T-helper 1 cell treated with Interleukin-12 subunit alpha and Interleukin-12 subunit beta and Interleukin-4 antibody, amounts not matched to agents 30 μg/mL and 1 μg/mL, for 36 hours (primary cell): ENCODE data around the gene PCBD1.
"Not testable (repeated sequence)": the region's sequence is repeated elsewhere in the genome, so short reads cannot be mapped to it uniquely, and the experiment has no call there.

ENCODE experiments used
- H3K27ac Mint-ChIP-seq: one replicate; pipeline ENCODE4 v1.8.0; 2021; ENCODE audit warnings: mild to moderate bottlenecking, mixed read lengths
- H3K27me3 Mint-ChIP-seq: one replicate; pipeline ENCODE4 v1.8.0; 2021; ENCODE audit warnings: low read depth, mixed read lengths
- H3K36me3 Mint-ChIP-seq: one replicate; pipeline ENCODE4 v1.8.0; 2021; ENCODE audit warnings: low read depth, mixed read lengths
- H3K4me1 Mint-ChIP-seq: one replicate; pipeline ENCODE4 v1.8.0; 2021; ENCODE audit warnings: low read depth, mixed read lengths
- H3K4me3 Mint-ChIP-seq: one replicate; pipeline ENCODE4 v1.8.0; 2021; ENCODE audit warnings: mild to moderate bottlenecking, moderate library complexity, mixed read lengths
- H3K9me3 Mint-ChIP-seq: one replicate; pipeline ENCODE4 v1.8.0; 2021; ENCODE audit warnings: mixed read lengths

PCBD1 gene

DNA sequence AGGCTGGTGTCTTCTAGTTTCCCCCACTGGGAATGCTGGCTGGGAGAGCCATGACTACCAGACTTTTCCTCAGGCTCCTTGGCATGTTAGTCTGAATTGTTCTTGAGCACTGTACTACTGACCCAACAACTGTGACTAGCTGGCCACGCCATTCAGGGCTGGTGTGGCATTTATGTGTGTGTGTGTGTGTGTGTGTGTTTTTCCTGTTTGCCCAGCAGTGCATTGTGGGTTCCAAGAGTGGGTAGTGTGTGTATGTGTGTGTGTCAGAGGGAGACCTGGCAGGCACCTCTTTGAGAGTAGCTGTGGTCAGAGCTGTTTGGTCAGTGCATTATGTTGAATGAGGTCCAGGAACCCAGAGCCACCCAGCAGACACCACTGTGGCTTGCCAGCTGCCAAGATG, 9.2 kb downstream of the PCBD1 start:
- Mint-ChIP-seq H3K27me3 (no peaks in the 10 kb centered on the region), H3K36me3 (peaks cover 6% of the 10 kb centered on the region), H3K4me3 (no peak overlapping the region), H3K4me1 (peaks cover 4% of the 10 kb centered on the region), H3K9me3 (no peaks in the 10 kb centered on the region), H3K27ac (no peak overlapping the region)

DNA sequence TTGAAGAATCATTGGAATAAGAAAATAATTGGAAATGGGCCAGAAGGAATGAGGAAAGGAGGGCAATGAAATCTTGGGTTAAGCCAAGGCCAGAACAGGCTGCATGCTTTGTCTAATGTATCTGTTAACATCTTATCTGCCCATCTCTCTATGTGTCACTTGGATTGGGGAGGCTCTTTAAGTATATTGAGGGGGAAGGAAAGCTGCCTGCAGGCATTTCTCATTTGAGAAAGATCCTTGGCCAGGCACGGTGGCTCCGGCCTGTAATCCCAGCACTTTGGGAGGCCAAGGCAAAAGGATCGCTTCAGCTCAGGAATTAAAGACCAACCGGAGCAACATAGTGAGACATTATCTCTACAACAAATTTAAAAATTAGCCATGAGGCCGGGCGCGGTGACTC, 14.3 kb downstream of the PCBD1 start:
- Mint-ChIP-seq H3K27ac (no peak overlapping the region), H3K4me1 (no peaks in the 10 kb centered on the region), H3K36me3 (peaks cover 2% of the 10 kb centered on the region), H3K27me3 (no peaks in the 10 kb centered on the region), H3K9me3 (no peaks in the 10 kb centered on the region), H3K4me3 (no peak overlapping the region)

DNA sequence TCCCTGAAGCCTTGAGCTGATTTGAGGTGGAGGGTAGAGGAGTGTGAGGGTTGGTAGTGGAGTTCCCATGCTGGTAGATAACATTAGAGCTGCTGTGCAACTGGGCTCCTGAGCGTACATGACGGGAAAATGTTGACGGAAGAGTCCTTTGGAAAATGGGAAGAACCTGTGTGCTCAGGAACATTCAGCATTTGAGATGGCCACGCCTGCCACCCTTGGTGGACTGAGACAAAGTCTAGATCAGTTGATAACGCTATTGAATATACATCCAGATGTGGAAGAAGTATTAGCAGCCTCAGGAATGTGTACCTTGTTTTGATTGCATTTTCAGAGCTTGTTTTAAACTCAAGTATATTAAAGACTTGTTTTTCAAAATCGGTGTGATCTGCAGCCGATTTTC, 16.1 kb downstream of the PCBD1 start:
- Mint-ChIP-seq H3K27me3 (no peaks in the 10 kb centered on the region), H3K9me3 (no peaks in the 10 kb centered on the region), H3K36me3 (peaks cover 2% of the 10 kb centered on the region), H3K4me1 (no peaks in the 10 kb centered on the region), H3K27ac (no peak overlapping the region), H3K4me3 (no peak overlapping the region)

DNA sequence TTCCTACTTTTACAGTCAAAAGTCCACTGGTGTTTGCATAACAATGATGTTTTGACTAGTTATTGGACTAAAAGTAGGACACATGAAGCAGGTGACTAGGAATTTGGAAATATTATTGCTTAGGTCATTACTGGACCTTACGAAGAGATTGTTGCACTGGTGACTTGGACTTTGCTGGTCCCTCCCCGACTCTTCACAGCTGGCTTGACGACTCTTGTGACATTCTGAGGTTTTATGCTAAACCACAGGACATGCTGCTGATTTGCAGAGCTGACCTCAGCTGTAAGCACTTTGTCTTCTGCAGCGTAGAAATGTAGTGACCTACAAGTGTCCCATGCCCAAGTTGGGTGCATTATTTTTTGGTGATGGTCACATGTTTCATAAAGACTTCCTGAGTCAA, 21.9 kb downstream of the PCBD1 start:
- Mint-ChIP-seq H3K4me3 (no peak overlapping the region), H3K36me3 (no peaks in the 10 kb centered on the region)

DNA sequence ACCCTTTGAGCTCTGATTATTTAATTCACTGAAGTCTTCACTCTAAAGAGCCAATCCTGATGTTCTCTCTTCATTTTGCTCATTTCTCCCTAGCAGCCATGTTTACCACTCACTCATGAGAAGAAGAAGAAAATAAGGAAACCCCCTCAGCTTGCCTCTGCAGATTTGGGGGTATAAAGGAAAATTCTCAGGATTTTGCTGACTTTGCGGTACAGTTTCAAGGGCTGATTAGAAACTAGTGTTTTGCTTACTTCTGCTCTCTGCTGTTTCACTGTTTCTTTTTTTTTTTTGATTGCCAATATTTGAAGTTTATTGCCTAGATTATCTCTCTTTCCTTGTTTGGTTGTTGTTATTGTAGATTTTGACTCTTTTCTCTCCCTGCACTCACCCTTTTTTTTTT, 23.4 kb downstream of the PCBD1 start:
- Mint-ChIP-seq H3K27ac (no peak overlapping the region), H3K36me3 (peaks cover 3% of the 10 kb centered on the region), H3K4me3 (no peak overlapping the region), H3K27me3 (no peaks in the 10 kb centered on the region), H3K4me1 (peaks cover 9% of the 10 kb centered on the region), H3K9me3 (no peaks in the 10 kb centered on the region)

More for the DNA sequence above, 21.9 kb downstream of the PCBD1 start:
- Mint-ChIP-seq H3K27ac (no peak overlapping the region), H3K27me3 (no peaks in the 10 kb centered on the region), H3K4me1 (peaks cover 9% of the 10 kb centered on the region), H3K9me3 (no peaks in the 10 kb centered on the region)

DNA sequence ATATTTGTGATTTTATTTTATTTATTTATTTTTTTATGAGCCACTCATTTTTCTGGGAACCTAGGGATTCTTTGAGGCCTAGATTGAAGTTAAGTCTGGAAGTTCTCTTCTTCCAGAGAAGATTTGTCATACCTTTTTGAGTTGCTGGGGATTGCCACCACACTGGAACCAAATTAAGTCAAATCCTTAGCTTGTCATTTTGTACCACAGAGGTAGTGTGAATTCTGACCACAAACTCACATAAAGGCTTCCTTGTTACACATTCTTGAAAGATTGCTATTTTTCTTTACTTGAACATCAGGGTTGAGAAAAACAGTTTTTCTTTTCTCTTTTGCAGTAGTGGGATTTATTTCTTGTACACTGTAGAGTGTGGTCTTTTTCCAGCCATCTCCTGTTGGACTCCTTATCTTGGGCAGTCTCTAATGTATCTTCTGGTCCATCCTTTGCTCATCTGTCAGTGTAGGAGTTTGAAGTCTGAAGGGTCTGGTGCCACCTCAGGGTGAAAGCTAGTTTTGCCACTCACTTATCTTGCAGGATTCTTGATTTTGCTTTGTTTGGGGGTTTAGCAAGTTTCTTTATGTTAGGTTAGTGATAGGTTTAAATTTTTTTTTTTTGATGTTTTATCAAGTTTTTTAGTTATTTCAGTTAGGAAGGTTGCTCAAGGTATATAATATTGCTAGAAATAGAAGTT, 24.8 kb downstream of the PCBD1 start:
- Mint-ChIP-seq H3K27me3 (no peaks in the 10 kb centered on the region), H3K27ac (no peak overlapping the region), H3K9me3 (no peaks in the 10 kb centered on the region), H3K36me3 (peaks cover 8% of the 10 kb centered on the region), H3K4me3 (no peak overlapping the region), H3K4me1 (peaks cover 9% of the 10 kb centered on the region)

DNA sequence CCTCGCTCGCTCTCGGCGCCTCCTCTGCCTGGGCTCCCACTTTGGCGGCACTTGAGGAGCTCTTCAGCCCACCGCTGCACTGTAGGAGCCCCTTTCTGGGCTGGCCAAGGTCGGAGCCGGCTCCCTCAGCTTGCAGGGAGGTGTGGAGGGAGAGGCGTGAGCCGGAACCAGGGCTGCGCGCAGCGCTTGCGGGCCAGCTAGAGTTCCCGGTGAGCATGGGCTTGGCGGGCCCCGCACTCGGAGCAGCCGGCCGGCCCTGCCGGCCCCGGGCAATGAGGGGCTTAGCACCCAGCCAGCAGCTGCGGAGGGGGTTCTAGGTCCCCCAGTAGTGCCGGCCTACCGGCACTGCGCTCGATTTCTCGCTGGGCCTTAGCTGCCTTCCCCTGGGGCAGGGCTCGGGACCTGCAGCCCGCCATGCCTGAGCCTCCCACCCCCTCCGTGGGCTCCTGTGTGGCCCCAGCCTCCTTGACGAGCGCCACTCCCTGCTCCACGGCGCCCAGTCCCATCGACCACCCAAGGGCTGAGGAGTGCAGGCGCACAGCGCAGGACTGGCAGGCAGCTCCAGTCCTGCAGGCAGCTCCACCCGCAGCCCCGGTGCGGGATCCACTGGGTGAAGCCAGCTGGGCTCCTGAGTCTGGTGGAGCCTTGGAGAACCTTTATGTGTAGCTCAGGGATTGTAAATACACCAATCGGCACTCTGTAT, 26.7 kb downstream of the PCBD1 start:
- not testable (repeated sequence) for H3K4me1 Mint-ChIP-seq, H3K4me3 Mint-ChIP-seq, H3K27me3 Mint-ChIP-seq, H3K9me3 Mint-ChIP-seq, H3K36me3 Mint-ChIP-seq, H3K27ac Mint-ChIP-seq

DNA sequence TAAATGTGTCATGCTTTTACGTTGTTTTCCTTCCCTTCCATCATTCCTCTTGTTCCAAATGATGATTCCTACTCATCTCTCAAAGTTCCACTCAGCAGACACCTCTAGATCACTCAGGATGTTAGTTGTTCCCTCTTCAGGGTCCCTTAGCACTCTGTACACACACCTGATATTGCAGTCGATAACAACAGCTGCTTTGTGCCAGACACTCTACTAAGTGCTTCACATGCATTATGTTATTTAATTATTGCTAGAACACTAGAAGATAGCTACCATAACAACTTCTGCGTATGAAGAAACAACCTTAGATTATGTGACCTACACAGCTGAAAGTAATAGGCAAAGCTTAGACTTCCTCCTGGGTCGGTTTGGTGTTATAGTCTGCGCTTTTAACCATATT, 29.6 kb downstream of the PCBD1 start:
- no peak overlapping the region for H3K4me3 Mint-ChIP-seq
- H3K4me1 Mint-ChIP-seq: peaks cover 6% of the 10 kb centered on the region
- no peak overlapping the region for H3K27ac Mint-ChIP-seq
- no peaks in the 10 kb centered on the region for H3K9me3 Mint-ChIP-seq
- H3K36me3 Mint-ChIP-seq: peaks cover 8% of the 10 kb centered on the region
- no peaks in the 10 kb centered on the region for H3K27me3 Mint-ChIP-seq

DNA sequence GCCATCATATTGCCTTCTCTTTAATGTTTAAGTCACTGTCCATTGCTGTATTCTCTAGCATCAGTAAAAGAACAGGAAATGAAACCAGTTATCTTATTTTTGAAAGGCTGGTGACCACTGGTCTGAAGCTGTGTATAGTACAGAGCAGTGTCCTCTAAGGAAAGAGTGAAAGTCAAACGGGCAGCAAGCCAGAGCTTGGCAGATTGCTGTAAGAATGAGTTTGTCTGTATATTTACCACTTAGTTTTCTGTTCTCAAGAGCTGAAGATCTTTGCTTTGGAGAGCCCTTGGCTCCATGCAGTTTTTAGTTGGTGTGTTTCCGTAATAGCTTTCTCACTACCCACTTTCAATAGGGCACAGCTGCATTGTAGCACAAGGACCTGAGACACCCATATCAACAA, 31.9 kb downstream of the PCBD1 start:
- H3K9me3 Mint-ChIP-seq: no peaks in the 10 kb centered on the region
- H3K36me3 Mint-ChIP-seq: peaks cover 8% of the 10 kb centered on the region
- no peaks in the 10 kb centered on the region for H3K27me3 Mint-ChIP-seq
- H3K4me1 Mint-ChIP-seq: peaks cover 2% of the 10 kb centered on the region
- no peak overlapping the region for H3K27ac Mint-ChIP-seq
- H3K4me3 Mint-ChIP-seq: no peak overlapping the region

DNA sequence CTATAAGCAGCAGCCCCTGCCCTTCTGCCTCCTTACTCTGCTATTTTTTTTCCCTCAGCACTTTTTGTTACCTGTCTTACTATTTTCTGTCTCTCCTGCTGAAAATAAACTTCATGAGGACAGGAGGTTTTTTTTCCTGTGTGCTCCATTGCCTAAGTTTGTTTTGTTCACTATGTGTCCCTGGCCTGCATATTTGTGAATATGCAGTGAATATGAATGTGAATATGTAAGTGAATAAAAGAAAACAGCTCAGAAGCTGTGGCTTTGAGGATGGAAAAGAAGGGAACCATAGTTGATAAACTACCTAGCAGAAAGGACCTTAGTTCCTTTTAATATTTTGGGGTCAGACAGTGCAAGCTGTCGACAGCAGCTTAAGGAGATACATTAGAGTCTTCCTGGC, 34.9 kb downstream of the PCBD1 start:
- no peaks in the 10 kb centered on the region for H3K9me3 Mint-ChIP-seq
- H3K27me3 Mint-ChIP-seq: no peaks in the 10 kb centered on the region
- H3K36me3 Mint-ChIP-seq: peaks cover 1% of the 10 kb centered on the region
- H3K27ac Mint-ChIP-seq: no peak overlapping the region
- peaks cover 4% of the 10 kb centered on the region for H3K4me1 Mint-ChIP-seq
- H3K4me3 Mint-ChIP-seq: no peak overlapping the region

DNA sequence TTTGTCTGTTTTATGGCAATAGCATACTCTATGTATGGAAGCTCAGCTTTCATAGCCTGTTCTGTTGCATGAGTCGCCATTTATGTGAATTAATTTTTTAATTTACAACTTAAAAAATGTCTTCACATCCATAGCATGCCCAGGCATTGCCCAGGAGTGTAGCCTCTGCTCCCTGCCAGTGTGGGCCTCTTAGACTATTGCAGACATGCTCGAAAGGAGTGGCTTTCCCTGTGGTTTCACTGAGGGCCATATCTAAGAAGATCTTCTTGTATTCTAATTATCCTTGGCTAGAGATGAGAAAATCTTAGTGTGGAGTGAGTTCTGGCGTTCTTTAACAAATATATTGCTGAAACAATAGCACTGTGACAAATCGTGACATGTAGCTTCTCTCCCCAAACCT, 35.3 kb downstream of the PCBD1 start:
- peaks cover 4% of the 10 kb centered on the region for H3K4me1 Mint-ChIP-seq
- H3K36me3 Mint-ChIP-seq: peaks cover 1% of the 10 kb centered on the region
- H3K4me3 Mint-ChIP-seq: no peak overlapping the region
- no peaks in the 10 kb centered on the region for H3K27me3 Mint-ChIP-seq
- no peaks in the 10 kb centered on the region for H3K9me3 Mint-ChIP-seq
- H3K27ac Mint-ChIP-seq: no peak overlapping the region

DNA sequence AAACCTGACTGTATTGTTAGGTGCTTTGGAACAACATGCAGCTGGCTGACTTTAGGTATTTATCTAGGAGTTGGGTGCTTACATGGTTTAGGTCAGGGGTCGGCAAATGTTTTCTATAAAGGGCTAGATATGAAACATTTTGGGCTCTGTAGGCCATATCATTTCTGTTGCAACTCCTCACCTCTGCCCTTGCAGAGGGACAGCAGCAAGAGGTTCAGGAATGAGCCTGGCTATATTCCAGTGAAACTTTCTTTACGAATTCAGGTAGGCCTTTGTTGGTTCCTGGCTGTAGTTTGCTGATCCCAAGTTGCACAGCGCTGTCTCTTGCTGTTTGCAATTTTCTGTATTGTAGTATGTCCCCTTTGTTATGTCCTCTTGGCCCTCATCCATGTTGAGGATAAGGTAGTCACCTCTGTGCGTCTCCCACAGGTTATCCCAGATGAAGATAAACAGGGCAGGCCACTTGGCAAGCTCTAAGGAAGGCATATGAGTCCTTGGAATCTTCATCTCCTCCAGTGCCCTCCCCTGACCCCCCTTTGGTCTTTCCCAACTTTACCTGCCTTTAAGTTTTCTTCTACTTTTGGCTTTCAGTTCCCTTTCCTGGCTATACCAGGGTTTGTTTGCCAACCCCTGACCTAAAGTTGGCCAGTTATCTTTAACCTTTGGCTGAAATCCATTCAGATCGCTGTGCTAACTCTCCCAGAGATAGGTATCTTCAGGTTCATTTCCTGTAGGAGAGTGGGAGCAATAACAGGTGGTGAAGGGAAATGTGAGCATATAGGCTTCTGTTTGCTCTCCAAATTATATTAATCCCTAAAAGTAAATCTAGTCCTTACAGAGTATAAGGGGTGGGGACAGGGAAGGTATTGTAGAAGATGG, 36.5 kb downstream of the PCBD1 start:
- Mint-ChIP-seq H3K36me3 (peaks cover 6% of the 10 kb centered on the region), H3K4me1 (peaks cover 2% of the 10 kb centered on the region), H3K9me3 (no peaks in the 10 kb centered on the region), H3K27ac (no peak overlapping the region), H3K4me3 (no peak overlapping the region), H3K27me3 (no peaks in the 10 kb centered on the region)

DNA sequence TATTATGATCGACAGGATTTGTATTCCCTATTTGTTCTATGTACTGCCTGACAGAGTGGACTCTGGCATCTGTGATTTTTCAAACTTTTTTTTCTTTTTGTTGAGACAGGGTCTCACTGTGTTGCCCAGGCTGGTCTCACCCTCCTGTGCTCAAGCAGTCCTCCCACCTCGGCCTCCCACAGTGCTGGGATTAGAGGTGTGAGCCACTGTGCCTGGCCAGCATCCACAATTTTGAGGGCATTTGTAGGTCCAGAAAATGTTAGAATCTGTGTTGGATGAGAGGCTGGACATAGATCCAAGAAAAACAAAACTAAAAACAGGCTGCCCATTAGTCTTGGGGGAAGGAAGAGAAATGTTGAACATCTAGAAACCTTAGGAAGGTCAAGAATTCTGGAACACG, 38.3 kb downstream of the PCBD1 start:
- Mint-ChIP-seq H3K36me3 (peaks cover 6% of the 10 kb centered on the region), H3K4me3 (no peak overlapping the region), H3K9me3 (no peaks in the 10 kb centered on the region), H3K4me1 (peaks cover 2% of the 10 kb centered on the region), H3K27me3 (no peaks in the 10 kb centered on the region), H3K27ac (no peak overlapping the region)

DNA sequence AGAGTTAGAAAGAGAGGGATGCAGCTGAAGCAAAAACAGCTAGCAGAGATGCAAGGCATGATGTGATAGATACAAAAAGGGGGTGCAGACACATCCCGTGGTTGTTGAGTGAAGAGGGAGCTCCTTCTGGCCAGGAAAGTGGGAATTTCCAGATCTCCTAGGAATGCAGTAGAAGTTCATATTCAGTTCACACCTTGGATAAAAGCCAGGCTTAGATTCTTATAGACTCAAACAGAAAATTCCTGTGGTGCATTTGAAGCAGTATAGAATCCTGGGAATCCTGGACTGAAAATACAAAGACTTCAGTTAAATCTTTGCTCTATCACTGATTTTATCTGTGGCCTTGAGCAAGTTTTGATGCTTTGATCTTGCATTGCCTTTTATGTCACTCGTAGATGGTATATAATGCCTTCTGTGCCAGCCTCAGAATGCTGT, 38.8 kb downstream of the PCBD1 start:
- Mint-ChIP-seq H3K9me3 (no peaks in the 10 kb centered on the region), H3K4me3 (no peak overlapping the region), H3K27ac (no peak overlapping the region), H3K36me3 (peaks cover 6% of the 10 kb centered on the region), H3K4me1 (peaks cover 2% of the 10 kb centered on the region), H3K27me3 (no peaks in the 10 kb centered on the region)
